Measurements from ENCODE around the gene CXCL10.
"Not testable (repeated sequence)": the region's sequence is repeated elsewhere in the genome, so short reads cannot be mapped to it uniquely, and the experiment has no call there.

The CXCL10 gene

DNA sequence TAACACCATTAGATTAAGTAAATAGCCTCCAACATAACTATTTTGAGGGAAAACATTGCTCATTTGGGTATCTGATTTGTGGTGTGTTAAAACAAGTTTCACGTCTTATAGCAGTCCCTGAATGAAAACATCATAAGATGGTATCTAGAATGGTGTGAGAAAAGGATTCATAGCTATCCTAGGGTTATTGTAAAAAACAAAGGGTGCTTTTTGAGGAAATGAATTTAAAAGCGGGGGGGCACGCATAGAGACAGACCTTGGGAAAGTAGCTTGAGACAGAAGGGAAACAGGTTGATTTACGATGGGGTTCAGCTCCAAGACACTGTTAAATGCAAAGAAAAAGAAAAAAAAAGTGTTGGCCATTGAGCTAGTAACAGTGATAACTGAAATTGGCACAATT is 768 bp upstream of the CXCL10 start:
- no peak for DNase-seq

DNA sequence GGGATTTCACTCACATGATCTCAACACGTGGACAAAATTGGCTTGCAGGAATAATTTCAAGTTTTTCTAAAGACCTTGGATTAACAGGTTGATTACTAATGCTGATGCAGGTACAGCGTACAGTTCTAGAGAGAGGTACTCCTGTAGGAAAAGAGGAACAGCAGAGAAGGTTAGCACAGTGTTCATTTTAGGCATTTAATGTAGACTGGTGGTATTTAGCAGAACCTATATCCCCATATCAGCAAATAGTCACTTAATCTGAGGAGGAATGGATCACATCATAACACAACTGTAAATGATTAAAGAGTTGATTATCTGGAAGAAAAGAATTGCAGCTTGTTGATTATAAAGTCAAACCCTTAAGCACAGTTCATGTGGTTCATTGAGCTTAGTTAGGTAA is 620 bp downstream of the CXCL10 start:
- DNase-seq: no peak

DNA sequence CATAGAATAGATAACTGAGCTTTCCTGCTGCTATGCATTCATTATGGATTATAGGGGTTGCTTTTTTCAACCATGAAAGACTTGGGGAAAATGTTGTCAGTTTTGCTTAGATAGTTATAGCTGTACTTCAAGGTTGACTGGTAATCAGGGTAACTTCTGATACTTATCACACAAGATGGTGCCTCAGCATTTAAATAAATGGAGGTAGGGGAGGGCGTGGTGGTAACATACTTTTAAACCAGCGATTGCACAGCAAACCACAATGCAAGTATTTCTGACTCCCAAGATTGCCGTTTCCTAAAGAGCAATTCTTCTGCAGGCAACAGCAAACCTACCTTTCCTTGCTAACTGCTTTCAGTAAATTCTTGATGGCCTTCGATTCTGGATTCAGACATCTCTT is 1.3 kb downstream of the CXCL10 start:
- DNase-seq: no peak

DNA sequence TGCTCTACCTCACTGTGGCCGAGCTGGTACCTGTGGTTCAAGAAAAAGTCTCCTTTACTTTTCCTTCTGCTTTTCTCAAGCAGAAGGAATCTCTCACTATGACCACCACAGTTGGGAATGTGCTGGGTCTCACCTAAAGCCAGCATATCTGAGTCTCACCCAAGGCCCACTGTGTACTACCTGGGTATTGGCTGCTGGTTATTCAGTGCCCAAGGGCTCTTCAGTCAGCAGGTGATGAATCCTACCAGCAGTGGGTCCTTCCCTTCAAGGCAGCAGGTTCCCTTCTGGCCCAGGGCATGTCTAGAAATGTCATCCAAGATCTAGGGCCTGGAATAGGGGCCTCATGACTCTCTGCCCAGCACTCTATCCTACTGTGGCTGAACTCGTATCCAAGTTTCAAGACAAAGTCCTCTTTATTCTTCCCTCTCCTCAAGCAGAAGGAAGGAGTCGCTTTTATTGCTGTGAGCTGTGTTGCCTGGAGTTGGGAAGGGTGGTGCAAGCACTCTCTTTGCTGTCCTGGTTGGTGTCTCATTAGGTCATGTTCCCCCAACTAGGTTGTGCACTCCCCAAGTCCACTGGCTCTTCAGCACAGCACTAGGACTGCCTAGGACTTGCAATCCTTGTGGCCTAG is 6.1 kb downstream of the CXCL10 start:
- no peak for DNase-seq

DNA sequence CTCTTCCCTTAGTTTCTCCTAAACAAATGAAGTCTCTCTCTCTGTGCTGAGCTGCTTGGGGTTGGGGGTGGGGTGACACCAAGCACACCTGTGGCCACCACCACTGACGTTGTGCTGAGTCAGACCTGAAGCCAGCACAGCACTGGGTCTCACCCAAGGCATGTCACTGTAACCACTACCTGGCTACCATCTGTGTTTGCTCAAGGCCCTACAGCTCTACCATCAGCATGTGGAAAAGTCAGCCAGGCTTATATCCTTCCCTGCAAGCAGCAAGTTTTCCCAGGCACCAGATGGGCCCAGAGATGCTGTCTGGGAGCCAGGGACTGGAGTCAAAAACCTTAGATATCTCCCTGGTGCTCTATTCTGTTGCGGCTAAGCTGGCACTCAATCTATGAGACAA is 6.9 kb downstream of the CXCL10 start:
- DNase-seq: no peak

DNA sequence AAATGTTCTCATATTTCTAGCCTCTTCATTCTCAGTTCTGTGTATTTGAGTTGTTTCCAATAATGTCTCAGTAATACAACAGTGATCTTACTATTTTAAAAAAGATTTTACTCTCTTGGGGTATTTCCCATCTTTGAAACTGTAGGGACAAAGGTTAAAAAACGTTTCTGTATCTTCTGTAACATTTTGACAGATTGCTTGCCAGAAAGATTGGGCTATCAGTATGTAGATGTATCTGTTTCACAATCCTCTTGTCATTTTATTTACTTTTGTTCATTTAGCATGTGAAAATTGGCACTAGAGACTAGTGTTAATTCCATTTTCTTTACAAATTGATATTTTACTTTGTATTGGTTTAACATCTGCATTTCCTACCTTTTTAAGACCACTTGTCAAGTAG is 9.8 kb downstream of the CXCL10 start:
- no peak for DNase-seq

DNA sequence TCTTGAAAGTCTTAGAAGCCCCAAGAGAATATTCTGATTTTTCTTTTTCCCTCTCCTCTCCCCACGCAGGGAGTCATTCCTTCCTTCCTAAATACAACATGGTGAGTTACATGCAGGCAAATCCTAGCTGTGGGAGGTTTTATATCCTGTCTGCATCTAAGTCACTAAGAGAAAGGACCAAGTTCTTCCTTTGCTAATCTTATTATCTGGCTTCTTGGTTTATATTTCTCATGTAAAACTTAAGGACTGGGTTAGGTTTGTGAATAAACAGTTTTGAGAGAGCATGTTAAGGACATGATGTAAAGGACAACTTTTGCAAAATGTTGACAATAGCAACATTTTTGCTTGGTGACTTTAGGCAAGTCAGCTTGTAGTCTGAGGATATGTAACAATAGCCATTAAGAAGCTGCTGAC is 10.9 kb downstream of the CXCL10 start:
- no peak for DNase-seq

DNA sequence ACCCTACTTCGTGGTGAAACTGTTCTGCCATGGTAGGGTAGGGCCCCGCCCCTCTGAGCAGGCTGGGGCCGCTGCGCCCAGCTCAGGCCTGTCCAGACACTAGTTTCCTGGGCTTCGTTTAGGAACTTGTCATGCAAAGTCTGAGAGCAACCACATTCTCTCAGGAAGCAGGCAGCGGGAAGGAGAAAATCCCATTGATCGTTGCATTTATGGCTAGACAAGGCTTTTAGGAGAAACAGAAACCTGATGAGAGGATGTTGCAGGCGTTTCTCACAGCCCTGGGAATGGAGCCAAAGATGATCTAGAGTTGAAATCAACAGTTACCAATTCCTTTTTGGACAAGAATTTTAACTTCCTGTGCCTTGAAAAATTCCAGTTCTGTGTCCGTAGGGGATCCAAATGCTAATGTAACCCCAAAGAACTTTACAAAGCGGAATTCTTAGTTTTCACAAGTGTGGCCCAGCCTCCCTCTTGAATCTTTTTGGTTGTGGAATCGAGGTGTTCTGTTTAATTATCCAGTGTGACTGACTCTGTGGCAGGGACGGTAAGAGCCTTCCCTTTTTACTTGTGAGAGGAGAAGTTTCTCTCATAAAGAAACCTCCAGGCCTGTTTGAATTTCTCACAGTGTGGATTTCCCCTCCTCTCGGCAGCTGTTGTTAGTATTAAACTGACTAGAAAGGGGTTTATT is 11.5 kb downstream of the CXCL10 start:
- DNase-seq: no peak

DNA sequence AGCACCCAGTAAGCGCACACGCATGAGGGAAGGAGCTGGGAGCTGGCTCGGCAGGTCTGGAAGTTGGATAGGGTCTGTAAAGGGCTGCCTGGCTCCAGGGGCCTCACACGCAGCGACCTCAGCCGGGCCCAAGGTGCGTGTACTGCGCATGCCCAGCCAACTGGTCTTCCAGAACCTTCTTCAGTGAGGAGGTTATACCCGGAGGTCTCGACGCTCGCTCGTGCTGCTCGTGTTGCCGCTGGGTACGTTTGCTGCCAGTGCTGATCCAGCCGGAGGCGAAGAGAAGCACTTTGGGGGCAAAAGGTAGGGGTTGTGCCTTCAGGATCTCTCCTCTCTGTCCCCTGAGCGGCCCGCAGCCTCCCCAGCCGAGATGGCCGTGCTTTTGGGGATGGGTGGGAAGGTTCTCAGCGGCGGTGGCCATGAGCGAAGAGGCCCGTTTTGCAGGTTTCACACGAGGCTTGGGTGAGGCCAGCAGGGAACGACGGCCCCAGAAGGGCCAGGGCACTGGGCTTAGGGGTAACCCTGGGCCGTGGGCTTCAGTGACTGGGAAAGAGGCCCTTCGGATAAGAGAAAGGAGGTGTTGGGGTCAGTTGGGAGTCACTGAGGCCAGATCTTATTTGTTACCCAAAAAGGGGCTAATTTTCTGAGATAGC is 12.2 kb downstream of the CXCL10 start:
- no peak for DNase-seq

DNA sequence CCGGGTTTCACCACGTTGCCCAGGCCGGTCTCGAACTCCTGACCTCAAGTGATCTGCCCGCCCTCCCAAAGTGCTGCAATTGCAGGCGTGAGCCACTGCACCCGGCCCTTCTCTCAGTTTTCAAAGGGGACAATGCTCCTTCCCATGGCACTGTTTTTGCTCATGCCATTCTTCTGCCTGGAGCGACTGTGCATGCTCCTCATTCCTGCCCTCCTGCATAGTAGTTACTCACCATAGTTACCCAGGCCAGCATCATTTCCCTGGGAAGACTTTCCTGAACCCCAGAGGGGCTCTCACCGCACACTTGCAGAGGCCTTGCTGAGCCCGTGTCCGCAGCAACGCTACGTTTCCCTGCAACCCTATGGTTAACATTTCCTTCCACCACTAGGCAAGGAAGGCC is 12.7 kb downstream of the CXCL10 start:
- DNase-seq: no peak

DNA sequence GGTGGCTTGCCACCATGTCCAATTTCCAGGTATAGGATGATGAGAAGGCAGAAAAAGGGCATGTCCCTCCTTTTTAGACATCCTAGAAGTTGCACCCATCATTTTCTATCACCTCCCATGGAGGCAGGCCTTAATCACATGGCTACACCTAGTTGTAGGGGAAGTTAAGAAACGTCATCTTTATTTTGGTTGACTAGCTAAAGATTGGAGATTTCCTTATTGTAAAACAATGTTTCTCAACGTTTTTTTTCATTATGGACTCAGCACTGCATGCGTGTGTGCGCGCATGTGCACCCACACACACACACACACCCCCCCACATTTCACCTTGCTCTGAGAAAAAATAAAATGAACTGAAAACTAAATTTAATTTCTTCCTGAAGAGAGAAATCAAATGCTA is 14.0 kb downstream of the CXCL10 start:
- no peak for DNase-seq

DNA sequence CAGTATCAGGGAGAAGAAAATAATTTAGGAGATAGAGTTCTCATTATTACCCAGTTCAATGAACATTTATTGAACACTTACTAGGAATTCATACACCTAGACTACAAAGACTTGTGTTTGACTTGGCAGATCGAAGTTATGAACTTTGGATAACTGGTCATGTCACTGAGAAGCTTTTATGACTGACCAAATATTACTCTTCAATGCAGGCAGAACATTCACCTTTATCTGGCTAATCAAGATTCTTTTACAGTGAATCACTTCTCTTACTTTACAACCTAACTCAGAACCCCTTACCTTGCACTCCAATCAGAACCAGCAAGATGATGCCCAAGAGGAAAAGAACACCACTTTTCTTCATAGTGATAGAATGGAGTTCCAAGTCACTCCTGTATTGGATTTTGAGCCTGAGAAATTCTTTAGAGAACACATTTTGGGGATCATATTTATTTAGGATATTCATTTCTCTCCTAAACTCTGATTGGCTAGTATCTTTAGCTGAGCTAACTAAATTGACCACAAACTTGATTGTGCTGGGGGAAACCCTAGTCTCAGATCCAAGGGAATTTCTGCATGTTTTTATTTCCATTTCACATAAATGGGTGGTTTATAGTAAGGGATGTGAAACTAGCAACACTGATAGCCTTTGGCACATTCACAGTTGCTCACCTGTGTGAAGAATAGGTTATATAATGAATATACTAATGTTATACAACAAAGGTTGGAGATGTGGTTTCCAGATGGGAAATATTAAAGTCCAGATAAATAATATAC is 16.0 kb downstream of the CXCL10 start, which contains the start of gene CXCL9:
TSS of gene CXCL9 (minus strand) at position 421 of the 774 bp plus-strand sequence. CDS start at position 361, 60 bp downstream.
- DNase-seq: no peak

DNA sequence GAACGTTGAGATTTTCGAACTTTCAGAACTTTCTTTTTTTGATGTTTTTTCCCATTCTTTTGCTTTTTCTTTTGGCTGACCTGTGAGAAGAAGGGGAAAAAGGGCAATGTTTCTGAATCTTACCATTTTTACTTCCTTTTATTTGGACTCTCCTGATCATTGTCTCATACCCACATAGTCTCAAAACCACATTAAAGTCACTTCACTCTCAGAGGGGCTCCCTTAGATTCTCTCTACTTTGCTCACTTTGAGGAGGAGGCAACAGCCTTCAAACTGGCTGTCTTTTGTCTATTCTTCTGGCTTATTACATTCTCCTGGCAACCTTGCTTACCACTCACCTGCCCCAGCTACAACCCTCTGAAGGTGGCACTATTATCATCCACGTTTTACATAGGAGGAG is 19.7 kb downstream of the CXCL10 start:
- DNase-seq: no peak

DNA sequence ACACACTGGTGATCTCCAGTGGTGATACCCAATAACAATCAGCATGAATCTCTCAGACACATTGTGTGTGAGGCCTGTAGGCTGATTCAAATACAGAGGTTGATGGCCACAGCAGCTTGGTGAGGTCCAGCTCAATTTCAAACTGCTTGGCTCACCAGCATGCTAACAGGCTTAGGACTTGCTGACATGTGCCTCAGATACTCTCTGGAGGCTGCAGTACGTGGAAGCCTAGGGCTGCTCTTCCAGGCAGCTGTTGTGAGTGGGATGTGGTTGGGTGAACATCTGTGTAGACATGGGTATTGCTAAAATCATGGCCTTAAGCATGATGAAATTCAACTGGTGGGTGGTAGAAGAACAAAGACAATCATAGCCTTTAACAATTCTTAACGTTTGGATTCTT is 20.3 kb downstream of the CXCL10 start:
- no peak for DNase-seq

DNA sequence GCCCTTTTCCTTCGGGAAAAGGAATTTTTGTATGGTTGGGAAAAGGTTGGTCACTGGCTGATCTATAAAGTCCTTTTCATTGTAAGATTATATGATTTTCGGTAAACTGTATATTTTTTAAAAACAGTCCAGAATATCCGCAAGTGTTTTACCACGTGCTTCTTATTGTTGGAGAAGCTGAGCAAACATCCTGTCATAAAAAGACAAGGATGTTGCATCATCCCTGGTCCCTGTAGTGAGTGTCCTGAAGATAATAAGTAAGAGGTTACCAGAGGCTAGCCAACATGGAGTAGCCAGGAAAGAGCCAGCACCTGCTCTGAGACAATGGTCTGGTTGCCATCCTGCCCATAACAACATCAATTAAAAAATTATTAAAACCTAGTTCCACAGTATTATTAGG is 21.1 kb downstream of the CXCL10 start:
- DNase-seq: no peak

DNA sequence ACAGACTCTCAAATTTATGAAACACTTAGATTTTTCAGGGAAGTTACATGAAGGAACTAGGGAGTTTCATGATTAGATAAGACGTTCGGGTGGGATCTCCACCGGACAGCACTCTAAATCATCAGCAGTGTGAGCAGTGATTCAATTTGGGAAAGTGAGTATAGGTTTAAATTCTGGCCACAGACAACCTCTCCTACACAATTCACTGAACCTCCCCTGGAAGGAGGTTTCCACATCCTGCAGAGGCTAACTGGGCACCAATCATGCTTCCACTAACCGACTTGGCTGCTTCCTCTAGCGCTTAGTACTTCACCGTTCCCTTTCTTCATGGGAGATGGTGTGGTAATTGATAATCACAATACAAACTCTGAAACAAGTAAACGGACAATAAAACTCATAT is 21.6 kb downstream of the CXCL10 start:
- DNase-seq: no peak

DNA sequence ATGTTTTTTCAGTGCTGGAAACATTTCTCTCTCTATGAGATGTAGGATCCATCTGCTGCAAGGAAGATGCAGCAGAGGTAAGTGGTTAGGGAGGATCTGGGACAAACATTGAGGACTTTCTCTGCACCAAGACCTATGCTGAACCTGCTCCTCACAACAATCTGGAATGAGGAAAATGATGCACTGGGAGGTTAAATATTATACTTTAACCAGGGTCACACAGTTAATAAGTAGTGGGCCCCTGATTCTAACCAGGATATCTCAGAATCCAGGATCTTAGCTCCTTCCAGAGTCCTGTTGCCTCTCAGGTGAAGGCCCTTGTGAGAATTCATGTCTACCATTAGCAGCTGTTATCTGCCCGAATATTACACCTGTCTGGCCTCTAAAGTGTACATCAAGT is 23.0 kb downstream of the CXCL10 start:
- DNase-seq: no peak

DNA sequence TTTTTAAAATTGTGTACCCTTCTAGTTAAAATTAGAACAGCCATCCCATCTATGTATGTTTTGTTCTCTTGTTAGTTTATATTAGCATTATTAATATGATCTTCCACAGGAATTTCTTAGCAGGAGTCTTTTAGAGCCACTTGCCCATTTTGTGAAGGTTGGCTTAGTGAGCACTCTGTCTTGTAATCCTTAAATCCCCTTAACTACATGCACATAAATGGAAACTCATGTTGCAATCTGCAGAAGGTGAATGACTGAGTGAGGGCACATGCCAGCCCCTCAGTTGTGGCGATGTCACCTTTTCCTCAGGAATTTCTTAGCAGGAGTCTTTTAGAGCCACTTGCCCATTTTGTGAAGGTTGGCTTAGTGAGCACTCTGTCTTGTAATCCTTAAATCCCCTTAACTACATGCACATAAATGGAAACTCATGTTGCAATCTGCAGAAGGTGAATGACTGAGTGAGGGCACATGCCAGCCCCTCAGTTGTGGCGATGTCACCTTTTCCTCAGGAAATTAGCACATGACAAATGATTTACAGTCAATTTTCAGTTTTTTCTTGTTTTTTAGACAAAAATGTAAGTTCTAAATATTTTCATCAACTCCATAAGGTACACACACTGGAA is 24.7 kb downstream of the CXCL10 start:
- not testable (repeated sequence) for DNase-seq

DNA sequence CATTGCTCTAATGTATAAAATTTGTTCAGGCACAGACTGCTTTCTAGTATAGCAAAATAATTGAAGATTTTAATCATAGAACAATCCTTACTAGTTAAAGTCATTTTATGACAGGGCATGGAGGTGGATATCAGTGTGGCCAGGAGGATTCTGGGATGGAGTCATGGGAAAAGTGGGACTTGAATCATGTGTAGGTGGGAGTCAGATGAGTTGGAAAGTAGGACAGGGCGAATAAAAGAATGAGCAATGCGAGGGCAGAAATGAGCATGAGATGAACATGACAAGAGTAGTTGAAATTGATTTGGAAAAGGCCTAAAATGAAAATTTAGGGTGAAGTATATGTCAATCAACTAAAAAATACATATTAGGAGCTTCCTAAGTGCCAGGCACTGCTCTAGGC is 25.4 kb downstream of the CXCL10 start:
- no peak for DNase-seq

DNA sequence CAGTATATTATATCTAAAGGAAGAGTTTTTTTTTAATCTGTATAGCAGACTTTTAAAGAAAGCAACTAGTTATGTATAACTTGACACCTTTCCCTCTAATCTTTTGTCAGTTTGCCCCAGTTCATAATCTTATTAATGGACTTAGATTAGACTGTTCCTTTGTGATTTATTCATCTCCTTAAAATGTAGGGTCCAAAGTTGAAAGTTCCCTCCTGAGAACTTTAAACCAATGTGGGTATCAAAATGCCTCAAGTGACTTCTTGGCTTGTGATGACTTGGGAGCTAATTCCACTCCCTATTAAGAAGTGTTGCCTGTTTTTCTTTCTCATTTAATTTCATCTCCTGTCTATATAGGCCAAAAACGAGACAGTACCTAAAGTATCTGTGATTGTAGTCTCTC is 26.2 kb downstream of the CXCL10 start:
- no peak for DNase-seq

DNA sequence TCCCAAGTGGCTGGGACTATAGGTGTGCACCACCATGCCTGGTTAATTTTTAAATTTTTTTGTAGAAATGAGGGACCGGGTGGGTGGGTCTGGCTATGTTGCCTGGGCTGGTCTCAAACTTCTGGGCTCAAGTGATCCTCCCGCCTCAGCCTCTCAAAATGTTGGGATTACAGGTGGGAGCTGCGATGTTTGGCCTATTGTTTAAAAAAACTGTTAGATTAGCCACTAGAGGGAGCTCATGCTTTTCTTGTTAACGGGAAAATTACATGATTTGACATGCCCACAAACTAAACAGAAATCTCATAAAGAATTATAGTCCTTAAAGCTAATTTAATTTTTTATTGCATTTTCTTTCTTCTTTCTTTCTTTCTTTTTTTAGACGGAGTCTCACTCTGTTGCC is 27.6 kb downstream of the CXCL10 start:
- DNase-seq: no peak

DNA sequence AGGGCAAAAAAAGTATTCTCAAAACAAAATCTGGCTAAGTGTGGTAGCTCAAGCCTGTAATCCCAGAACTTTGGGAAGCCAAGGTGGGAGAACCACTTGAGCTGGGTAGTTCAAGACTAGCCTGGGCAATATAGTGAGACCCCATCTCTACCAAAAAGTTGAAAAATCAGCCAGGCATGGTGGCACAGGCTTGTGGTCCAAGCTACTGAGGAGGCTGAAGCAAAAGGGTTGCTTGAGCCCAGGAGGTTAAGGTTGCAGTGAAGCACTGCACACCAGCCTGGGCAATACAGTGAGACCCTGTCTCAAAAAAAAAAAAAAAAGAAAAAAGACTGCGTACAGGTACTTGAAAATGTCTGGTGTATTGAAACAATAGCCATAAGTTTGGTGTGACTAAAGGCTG is 30.8 kb downstream of the CXCL10 start:
- DNase-seq: no peak

DNA sequence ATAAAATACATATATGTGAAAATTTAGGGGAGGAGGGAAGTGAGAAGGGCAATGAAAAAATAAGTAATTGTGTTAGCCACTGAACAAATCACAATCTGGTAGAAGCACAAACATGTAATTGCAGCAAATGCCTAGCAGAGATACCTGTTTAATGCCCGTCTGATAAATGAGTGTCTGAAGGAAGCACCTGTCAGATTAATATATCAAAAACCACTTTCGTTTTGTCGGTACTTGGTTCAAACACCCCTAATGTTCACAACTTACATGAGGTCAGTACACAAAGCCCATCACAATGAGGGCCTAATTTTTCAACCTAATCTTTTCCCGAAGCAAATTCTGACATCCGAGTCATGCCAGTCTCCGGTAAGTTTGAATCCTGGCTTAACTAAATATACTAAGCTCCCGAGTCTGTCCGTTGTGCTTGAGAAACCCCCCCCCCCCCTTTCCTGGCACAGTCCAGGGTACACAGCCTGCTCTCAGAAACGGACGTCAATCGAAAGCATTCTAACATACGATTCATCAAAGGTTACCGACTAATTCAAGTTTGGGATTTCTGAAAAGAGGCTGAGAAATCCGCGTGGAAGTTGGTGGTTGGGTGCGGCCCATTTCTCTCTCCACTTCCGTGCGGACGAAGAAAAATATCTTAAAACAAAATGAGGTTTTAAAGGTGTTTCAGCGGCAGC is 33.3 kb downstream of the CXCL10 start:
- DNase-seq: no peak
